NCI-H1694 (cell line): Measurements from ENCODE around the gene GPR25.
A peak's percentile ranks its signal among the peaks of the same experiment; 100 is the strongest.

ENCODE experiments used
- DNase-seq: peaks from one replicate; lab custom pipeline; 2025; lab: John Stamatoyannopoulos, UW

Gene GPR25, protein sequence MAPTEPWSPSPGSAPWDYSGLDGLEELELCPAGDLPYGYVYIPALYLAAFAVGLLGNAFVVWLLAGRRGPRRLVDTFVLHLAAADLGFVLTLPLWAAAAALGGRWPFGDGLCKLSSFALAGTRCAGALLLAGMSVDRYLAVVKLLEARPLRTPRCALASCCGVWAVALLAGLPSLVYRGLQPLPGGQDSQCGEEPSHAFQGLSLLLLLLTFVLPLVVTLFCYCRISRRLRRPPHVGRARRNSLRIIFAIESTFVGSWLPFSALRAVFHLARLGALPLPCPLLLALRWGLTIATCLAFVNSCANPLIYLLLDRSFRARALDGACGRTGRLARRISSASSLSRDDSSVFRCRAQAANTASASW

DNA sequence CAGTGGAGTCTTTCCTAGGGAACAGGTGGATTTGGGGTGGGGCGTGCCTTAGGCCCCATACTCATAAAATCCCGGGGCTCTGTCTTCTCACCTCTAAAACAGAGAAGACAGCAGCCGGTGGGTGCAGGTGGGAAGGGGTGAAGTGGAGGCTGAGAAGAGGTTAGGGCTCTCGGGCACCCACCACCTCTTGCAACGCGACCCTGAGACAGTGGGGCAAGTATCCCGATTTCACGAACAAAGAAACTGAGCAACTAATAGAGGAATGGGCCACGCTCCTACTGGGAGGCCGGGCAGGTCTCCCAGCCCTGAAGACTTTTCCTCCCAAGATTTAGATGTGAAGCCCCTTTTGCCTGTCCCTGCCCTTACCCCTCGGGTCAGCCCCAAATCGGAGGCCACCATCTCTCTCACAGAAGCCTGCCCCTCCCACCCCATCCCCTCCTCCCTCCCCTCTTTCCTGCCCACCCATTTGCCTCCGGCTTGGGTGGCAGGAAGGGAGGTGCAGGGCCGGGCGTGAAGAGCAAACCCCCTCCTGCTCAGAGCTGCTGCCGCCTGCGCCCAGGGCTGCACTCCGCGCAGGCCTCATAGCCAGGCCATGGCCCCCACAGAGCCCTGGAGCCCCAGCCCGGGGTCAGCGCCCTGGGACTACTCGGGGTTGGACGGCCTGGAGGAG is at the start of gene GPR25:
Gene GPR25, plus strand, starts transcription at position 536 of the 670 bp plus-strand sequence. Its CDS starts 57 bp downstream, at position 593.
- DNase-seq, result no peak

DNA sequence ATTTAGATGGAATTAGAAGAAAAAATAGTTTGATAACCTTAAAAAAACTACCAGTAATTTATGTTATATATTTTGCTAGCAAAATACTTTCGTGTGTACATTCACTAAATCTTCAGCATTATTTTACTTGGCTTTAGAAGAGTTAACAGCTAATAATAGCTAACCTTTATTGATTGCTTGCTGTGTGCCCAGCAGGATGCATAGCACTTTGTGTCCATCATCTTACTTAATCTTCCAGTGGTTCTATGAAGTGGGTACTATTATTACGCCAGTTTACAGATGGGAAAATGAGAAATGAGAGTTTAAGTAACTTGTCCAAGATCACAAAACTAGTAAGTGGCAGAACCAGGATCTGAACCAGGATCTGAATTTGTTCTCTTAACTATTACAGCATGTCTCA is 41.7 kb upstream of the GPR25 start:
- no peak for DNase-seq

DNA sequence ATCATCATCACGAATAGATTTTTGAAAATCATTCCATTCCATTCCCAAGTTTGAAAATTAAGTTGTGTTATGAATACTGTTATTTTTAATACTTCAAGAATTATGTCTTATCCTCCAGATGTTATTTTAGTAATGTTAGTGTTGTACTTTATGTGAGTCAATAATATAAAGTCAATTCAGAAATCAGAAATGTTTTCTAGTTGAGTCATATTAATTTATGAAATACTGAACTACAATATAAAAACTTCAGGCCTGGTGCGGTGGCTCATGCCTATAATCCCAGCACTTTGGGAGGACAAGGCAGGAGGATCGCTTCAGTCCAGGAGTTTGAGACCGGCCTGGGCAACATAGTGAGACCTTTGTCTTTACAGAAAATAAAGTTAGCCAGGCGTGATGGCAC is 38.4 kb upstream of the GPR25 start:
- DNase-seq, result no peak

DNA sequence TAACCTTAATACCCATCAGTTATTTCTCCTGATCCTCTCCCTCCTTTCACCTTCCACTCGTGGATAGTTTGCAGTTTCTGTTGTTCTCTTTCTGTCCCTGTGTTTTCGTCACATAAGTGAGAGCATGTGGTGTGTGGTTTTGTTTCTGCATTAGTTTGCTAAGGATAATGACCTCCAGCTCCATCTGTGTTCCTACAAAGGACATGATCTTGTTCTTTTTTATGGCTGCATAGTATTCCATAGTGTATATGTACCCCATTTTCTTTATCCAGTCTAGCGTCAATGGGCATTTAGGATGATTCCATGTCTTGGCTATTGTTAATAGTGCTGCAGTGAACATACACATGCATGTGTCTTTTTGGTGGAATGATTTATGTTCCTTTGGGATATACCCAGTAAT is 36.6 kb upstream of the GPR25 start:
- no peak for DNase-seq

DNA sequence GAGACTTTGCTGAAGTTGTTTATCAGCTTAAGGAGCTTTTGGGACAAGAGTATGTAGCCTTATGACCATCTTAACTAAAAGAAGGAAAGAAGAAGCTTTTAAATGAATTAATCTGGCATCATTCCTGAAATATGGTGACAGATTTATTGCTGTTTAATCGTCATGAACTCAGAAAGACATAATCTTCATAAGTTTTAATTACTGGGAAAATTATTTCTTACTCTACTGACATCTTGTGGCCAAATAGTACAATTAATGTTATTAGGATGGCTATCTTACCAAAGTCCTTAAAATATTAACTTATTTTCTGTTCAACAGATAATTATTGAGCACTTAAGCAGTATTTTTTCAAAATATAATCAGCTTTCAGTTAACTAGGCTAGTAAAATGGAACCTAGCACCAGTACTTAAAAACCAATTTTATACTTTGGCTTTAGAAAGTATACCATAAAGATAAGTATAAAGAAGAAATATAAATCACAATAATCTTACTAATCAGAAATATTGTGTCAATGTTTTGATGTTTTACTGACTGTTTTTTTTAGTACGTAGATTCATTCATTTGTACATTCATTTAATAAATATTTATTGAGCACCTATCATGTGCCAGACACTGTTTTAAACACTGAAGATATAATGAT is 34.7 kb upstream of the GPR25 start:
- DNase-seq, result no peak

DNA sequence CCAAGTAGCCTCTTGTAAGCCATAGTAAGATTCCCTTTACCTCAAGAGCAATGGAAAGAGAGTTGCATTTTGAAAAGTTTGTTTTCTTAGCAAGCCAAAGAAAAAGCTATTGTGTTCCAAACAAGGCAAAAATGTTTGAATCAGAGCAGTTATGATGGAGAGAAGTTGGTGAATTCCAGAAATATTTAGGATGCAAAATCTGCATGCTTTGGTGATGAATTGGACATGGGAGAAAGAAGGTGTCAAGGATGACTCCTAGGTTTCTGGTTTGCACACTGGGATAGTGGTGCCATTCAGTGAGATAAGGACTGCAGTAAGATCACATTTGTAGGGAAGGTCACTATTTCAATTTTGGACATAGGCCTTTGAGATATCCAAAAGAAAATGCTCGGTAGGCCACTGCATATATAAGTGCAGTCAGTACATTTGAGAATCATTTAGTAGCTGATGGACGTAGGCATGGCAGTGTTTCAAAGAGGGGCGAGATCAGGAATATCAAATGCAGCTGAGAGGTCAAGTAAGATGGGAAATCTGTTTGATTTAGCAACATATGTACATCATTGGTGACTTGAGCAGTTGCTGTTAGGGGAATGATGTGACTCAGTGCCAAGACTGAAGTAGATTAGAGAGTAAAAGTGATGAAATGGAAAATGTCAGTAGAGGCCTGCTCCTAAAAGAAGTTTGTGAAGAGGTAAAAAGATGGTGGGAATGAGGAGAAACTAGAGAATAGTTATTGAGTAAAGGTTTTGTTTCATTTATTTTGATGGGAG is 33.9 kb upstream of the GPR25 start:
- DNase-seq, result no peak

DNA sequence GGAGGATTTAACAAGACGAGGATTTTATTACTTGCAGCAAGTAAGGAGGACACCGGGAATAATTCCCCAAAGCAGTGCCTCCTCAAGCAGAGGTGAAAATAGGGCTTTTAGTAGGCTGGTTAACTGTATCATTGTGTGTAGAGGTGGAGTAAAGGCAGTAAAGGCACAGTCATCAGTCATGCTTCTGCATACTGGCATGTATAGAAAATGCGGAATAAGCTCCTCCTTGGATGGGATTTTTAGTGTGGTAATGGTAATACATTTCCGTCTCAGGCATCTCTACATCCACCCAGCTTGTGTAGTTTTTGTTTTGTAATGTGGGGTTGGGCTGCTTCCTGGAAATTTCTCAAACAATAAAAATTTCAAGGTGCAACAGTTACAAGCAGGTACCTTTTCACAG is 27.4 kb upstream of the GPR25 start:
- DNase-seq, result no peak

DNA sequence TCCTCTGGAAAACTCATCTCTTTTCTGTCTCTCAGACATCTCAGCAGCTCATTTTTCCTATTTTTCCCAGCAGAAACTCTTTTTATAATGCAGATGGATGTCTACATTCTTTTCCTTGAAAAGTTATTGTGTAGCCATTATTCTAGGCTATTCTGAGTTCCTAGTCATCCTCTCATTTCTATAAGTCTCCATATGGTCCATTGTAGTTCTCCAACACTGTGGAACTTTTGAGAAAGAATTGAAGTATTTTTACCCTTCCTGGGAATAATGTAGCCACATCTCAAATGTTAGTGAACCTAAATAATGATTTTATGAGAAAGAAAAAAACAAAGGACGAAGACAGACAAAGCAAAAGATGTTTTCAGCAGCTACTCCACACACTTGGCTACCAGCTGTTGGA is 26.4 kb upstream of the GPR25 start:
- no peak for DNase-seq

DNA sequence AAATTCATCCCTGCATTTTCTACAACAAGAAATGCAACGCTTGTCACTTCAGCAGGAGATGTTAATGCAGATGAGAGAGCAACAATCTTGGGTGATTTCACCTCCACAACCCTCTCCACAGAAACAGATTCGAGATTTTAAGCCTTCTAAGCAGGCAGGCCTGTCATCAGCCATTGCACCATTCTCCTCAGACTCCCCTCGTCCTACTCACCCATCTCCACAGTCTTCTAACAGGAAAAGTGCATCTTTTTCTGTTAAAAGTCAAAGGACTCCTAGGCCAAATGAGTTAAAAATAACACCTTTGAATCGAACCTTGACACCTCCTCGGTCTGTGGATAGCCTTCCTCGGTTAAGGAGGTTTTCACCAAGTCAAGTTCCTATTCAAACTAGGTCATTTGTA is 23.4 kb upstream of the GPR25 start:
- no peak for DNase-seq

DNA sequence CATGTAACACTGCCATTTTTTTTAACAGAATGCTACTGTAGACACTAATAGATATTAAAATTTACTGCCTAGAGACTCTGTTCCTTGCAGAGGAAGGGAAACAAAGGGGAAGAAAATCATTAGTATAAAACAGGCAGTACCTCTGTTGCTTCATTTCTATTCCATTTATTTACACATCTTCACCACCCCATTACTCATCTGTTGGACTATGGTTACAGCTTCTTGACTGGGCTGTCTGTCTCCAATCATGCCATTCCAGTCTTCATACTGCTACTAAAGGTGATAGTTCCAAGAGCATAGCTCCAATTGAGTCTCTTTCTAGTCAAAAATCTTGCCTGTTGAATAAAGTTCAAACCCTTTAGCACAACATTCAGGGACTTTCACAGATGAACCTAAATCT is 22.2 kb upstream of the GPR25 start:
- DNase-seq, result no peak

DNA sequence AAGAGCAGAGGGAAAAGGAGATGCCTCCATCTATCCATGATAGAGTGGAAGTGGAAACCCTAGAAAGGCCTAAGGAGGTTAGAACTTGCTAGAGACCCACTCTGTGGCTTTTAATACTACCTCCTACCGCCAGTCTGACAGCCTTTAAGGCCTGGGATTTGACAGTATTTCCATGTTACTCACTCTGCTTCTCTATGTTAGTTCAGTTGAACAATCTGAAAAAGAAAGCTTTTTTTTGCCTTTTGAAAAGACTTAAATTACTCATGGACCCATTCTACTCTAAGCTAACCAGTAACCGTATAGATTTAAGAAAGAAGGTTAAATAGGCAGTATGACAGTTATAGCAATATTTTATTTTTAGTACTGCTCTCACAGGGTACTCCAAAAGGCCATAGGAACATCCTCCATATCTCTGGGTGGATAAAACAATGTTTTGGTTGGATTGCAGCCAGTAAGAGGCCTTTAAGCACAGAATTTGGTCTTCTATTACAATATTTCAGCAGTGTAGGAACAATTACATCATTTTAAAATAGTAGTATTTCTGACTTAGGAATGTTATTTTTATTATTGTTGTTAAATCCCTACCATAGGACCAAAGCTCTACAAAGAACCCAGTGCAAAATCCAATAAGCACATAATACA is 15.9 kb upstream of the GPR25 start:
- no peak for DNase-seq

DNA sequence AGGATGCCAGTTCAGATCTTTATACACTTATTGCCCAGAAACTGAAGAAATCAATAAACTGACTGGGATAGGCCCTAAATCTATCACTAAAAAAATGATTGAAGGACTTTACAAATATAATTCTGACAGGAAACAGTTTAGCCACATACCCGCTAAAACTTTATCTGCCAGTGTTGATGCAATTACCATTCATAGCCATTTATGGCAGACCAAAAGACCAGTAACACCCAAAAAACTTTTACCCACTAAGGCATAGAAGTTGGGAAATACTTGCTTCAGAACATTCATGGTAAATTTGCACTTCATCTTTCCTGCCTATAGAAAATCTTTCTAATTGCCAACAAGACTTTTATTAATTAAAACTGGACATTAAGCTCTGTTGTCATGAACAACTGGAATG is 15.0 kb upstream of the GPR25 start:
- DNase-seq, result no peak

DNA sequence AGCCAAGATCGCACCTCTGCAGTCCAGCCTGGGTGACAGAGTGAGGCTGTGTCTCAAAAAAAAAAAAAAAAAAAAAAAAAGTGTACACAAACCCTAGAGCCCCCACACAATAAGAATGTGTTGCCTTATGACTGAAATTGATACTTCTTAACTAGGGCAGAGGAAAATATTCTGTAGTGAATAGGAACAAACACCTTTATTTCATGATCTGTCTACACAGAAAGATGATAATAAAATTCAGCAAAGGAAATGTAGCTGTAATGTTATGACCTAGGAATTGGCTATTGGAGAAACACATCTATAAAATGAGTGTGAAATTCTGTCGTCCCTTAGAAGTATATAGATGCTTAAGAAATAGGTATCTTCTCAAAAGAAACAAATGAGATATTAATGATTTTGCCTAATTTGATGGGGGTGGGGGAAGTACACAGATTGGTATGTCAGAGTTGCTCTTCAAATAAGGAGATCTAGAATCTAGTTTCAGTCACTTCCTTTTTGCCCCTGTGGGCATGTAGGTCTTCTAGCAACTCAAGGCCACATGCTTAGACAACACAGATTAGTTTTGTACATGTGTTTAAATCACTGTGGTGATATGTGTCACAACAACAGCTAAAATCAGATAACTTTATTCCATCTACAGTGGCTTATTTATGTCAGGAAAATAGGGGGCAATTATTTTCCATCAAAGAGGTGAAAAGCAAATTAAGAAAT is 10.7 kb upstream of the GPR25 start:
- DNase-seq, result no peak

DNA sequence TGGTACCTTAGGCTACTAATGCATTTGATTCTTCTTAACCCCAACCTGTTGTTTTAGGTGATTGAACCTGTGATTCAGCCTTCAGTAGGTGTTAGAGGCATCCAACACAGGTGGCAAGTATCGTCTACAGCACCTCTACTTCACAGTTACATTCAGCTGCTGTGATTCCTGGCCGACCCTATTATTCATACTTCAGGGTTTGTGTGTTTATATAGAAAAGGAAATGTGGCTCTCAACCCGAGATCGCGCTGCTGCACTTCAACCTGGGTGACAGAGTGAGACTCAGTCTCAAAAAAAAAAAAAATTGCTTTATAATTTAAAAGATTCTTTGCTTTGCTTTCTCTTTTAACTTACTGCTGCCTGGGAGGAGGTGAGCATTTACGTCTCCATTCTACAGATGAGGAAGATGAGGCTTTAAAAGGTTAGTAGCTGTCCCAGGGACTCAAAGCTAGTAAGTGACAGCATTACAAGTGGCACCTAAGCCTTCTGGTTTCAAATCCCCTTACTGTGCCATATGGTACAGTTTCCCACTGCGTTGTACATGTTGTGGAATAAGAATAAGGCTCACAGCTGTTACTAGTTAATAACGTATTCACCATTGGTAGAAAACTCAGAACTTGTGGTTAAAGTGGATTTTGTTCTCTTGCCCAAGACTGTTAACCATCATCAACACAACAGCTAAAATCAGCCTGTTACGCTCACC is 9.9 kb upstream of the GPR25 start:
- peak; percentile 70 for DNase-seq

DNA sequence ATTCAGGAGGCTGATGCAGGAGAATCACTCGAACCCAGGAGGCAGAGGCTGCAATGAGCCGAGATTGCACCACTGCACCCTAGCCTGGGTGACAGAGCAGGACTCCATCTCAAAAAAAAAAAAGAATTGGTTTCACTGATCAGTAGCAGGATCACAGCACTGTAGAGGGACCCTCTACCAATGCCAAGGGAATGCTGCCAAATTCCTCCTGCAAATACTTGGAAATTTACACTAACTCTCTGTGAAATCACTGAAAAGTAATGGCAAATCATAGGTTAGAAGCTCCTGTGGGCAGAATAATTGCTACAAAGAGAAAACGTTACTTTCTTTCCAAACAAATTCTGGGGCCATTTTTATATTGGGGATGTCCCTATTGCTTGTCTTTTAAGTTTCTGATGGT is 6.7 kb upstream of the GPR25 start:
- DNase-seq, result no peak

DNA sequence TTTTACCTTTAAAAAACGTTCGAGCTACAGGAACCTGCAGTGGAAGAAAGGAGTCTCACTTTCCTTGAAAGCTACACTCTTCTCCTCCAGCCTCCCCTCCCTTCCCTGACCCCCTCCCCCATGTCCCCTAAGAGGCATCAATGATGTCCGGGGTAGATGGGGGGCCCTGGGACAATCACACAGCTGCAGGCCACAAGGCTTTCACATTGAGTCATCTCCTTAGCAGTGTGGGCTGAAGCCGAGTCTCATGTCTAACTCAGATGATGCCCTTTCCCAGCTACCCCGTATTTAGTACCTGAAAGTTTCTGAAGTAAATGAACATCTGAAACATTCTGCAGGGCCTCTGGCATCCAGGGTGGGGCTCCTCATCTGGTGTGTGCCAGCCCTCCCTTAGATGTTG is 6.3 kb upstream of the GPR25 start:
- no peak for DNase-seq

DNA sequence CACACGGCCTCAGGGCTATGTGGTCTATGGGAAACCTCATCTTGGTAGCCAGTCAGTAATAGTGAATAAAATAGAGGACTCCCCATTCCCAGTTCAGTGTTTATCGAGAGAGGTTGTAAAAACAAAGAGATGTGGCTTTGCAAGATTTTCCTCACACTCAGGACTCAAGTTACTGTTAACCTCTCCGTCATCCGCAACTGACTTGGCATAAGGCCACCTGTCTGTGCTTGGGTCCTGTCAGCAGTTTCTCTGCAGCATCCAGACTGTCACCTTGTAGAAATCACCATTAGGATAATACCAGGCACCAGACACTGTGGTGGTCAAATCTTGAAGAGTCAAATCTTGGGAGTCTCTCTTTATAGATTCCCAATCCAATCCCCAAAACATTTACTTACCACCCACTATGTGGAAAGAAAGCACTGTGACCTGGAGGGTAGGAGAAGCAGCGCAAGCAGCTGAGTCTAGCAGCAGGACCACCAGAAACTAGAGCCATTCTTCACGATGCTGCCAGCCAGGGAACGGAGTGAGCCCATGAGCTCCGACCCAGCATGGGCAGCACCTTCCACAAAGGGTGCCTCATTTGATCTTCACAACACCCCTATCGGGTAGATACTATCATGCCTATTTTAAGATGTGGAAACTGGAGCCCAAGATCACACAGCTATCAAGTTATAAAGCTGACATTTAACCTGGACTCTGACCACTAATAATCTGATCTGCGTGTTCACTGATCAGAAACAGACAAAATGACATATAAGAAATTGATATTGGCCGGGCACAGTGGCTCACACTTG is 5.6 kb upstream of the GPR25 start:
- DNase-seq, result no peak

DNA sequence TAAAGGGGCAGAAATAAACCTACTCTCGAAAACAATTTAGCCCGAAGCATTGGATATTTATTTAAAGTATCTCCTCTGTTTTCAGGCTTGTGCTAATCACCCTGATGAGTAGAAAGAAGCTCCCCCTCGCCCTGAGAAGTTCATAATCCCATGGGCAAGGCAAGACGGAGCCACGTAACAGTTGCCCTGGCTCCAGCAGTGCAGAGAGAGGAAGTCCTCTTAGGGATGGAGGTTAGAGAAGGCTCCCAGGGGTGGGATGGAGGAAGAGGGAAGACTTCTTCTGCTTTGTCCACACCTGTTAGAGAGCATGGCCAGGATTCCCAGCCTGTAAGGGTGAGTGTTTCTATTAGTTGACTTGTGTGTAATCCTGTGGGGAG is 3.4 kb upstream of the GPR25 start:
- DNase-seq, result no peak

DNA sequence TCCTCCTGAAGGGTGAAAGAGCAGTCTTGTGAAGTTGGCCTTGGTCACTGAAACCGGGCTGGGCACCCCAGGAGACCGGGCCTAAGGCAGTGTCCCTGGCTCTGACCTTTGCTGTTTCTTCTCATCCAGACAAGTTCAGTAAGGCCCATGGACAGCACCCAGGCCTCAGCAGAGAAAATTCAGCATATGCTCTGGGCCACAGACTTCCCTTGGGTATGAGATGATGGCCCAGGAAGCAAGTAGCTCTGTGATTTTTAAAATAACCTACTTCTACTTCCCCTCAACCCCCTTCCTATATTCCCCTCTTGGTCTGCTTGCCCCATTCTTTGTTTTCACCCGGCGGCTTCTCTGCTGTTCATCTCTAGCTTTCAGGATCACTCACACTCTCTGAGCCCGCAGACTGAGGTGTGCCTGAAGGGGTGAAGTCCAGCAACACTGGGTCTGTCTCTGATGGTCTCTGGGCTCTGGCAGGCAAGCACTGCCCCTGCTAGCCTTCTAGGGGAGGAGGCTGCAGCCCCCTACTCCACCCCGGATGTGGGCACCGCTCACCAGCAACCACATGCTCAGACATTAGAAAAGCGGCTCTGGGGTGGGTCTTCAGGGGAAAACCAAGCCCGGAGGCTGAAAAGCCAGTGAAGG is 2.9 kb upstream of the GPR25 start:
- no peak for DNase-seq
